GM12801 (cell line): ENCODE data around the gene RARRES1.

Experiments used
- TF ChIP-seq, protein P1 (sequence below): IDR thresholded peaks from one replicate; pipeline ENCODE4 v1.5.1; 2011; ENCODE audit warnings: control low read depth; ENCODE audit not compliant: insufficient read length; ENCODE audit errors: extremely low read depth

The RARRES1 gene

DNA sequence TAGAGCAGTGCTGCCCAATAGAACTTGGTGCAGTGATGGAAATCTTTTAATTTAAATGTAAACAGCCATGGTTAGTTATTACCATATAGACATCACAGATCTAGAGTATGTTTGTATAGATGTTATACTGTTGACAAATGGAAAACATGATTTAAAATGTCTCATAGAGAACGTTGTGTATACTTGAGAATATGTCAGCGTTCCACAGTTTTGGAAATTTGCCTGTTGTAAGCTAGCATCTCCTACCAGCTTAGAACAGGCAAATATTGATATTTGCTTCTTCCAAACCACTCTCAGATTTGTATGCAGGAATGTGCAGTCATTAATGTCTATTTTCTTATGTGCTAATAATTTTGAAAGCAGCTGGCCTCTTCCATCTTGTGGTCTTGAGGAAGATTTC is 51.4 kb downstream of the RARRES1 start:
- TF ChIP-seq, protein P1, sequence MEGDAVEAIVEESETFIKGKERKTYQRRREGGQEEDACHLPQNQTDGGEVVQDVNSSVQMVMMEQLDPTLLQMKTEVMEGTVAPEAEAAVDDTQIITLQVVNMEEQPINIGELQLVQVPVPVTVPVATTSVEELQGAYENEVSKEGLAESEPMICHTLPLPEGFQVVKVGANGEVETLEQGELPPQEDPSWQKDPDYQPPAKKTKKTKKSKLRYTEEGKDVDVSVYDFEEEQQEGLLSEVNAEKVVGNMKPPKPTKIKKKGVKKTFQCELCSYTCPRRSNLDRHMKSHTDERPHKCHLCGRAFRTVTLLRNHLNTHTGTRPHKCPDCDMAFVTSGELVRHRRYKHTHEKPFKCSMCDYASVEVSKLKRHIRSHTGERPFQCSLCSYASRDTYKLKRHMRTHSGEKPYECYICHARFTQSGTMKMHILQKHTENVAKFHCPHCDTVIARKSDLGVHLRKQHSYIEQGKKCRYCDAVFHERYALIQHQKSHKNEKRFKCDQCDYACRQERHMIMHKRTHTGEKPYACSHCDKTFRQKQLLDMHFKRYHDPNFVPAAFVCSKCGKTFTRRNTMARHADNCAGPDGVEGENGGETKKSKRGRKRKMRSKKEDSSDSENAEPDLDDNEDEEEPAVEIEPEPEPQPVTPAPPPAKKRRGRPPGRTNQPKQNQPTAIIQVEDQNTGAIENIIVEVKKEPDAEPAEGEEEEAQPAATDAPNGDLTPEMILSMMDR: no peak

DNA sequence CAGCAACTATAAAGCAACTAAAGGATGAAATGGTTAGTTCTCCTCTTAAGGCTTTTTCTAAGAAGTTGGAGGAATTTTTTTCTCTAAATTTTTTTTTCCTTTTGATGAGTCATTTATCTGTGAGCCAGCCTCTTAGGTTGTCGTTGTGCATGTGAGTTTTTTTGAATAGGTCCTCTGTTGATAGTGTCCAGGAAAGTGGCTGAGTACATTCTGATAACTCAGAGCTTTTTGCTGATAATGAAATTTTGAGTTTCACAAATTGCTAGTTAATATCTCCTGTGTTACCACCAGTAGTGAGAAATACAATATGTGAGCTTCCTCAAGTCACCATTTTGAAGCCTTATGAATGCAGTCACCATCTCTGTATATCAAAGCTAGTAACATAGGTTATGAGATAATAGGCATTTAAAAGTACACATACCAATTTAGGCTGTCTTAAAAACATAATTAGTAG is 52.7 kb downstream of the RARRES1 start:
- TF ChIP-seq, protein P1: no peak

DNA sequence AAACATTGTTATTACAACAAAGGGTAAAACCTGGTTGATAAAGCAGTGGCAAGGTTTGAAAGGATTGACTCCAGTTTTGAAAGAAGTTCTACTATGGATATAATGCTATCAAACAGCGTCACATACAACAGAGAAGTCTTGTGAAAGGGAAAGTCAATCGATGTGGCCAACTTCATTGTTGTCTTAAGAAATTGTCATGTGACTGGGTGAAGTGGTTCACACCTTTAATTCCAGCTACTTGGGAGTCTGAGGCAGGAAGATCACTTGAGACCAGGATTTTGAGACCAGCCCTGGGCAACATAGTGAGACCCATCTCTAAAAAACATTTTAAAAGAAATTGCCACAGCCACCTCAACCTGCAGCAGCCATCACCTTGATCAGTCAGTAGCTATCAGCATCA is 53.6 kb downstream of the RARRES1 start:
- TF ChIP-seq, protein P1: no peak

DNA sequence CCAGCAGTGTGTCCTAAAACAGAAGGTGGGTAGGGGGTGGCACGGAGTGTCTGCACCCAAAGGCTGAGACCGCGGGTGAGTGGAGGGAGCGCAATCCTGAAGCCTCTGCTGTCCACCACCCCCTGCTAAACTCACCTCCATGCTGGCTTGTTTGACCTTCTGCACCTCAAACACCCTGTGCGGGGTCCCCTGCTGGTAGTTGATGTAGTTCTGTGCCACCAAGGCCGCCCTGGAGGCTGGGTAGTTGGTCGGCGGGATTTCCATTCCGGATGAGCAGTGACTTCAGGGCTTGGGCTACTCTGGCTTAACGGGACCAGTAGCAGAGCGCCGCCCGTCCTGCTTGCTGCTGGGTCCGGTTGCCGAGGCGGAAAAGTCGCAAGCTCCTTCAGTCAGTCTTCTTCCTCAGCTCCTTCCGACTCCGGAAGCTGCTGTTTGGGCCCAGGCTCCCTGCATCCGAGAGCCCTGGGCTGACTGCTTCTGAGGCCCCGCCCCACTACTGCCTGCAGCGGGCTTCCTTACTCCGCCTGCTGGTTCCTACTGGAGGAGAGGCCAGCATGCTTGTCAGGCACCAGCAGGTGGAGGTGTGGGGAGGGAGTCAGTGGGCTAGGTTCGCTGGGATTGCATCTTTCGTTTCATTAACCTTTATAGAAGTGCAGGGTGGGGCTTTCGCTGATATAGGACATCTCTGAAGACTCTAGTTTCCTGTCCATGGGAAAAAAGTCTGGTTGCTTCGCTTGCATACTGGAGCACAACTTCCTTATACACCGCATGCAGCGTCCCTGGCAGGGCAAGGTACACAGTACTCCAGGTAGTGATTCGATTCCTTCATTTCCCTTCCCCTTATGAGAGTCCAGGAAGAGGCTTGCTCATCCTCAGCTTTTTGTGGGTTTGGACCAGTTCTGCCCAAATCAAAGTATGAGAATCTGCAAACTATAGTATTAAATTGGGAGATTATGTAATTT is 59.8 kb downstream of the RARRES1 start, which contains the start of gene LXN:
Gene LXN, minus strand, starts transcription at position 434 of the 962 bp plus-strand sequence. Its CDS starts 170 bp downstream, at position 264.
- TF ChIP-seq, protein P1: no peak

DNA sequence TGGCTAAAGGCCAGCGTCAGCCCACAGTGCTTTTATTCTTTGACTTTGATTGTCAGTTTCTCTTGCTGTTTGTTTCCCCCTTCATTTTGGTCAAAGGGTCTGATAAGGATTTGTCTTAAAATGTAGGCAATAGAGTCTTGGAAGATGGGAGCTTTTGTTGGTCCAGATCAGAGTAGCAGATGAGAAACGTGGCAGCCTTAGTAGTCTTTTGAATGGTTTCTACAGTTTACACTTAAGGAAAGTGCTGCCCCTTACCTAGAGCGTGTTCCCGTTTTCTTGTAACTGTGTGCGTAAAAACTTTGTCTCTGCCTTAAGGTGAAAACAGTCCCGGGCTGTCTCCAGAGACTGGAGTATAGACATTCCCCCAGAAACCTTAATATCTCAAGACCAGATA is 60.4 kb downstream of the RARRES1 start:
- TF ChIP-seq, protein P1: no peak

DNA sequence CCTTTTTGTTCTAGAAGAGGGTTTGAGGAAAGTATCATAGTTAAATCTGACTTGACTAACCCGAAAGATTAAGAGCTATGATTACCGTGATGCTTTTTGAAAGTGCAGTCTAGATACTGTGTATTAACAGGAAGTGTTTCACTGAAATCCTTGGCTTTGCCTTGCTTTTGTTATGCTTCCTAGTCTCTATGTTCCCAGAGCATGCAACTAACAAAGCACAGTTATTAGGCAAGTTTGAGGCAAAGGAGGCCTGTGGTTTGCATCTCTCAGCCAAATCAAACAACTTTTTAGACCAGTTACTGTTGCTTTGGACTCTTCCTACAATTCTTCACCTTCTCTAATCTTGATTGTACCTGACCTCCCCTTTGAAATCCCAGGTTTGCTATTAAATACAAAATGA is 63.8 kb downstream of the RARRES1 start:
- TF ChIP-seq, protein P1: no peak

DNA sequence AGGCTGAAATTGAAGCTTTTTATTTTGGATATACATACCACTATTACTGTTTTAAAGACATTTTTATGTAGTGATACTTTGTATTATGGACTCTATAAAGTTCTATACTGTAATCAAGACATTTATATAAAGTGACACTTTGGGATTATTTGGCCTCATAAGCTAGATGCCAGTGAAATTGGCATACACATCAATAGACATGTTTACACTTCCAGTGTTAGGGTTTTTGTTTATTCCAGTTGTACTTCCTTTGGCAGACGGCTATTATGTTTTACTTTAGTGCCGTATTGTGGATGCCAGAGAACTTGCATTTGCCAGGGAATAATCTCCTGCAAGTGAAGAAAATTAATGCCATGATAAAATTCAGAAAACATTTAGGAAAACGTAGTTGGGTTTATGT is 65.8 kb downstream of the RARRES1 start:
- TF ChIP-seq, protein P1: no peak
